ENCODE measurements around the gene ATE1.

Gene ATE1

DNA sequence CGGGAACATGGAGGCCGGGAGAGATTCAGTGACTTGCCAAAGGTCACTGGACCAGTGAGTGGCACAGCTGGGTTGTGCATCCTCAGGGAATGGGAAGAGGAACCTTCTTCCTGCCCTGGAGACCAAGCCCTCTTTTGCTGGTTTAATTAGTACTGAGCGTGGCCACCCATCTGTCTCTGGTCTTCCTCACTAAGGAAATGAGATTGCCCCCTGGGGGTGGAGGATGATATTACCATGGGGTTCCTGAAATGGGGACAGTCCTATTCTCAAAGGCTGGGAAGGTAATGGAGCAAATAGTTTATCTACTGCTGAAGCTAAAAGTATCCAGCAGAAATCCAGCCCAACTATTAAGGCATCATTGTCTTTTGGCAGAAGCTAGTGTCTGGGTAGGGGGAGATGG, 231.0 kb downstream of the ATE1 start:
- no peaks in the 10 kb centered on the region for H3K36me3 ChIP-seq (ENCODE audit: control insufficient read depth, insufficient read depth, low read length)
- DNase-seq: no peak

DNA sequence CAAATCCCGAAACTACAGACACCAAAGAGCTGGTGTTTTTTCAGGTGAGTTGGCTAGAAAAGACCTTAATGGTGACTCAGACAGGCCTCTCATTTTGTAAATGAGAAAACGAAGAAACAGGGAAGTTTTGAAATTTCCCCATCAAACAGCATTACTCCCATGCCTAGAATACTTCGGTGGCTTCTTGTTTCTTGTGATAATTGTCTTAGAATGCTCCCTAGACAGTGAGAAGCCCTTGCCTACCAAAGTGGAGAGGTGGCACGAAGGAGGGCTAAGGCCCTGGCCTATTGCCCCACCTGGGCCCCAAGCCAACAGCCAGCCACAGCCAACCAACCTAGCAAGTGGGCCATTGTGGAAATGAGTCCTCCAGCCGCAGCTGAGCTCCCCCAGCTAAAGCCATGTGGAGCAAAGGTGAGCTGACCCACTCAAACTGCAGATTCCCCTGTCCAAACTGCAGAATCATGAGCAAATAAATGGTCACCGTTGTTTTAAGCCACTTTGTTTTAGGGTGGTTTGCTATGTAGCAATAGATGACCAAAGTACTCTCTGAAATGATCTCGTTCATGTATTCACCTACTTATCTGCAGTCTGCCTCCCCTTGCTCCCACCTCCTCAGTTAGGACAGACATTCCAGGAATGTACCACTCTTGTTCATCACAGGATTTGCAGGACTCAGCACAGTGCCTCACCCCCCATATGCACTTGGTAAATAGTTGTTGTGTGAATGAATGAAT, 231.9 kb downstream of the ATE1 start:
- DNase-seq: no peak
- Histone ChIP-seq H3K4me3 (ENCODE audit: insufficient read depth, low read depth, low read length, poor library complexity, severe bottlenecking) (no peak overlapping the region), H3K9me3 (ENCODE audit: control insufficient read depth, low read length) (no peaks in the 10 kb centered on the region), H3K27me3 (replicated peaks; ENCODE audit: control insufficient read depth, insufficient read depth, low read length, poor library complexity, severe bottlenecking) (no peaks in the 10 kb centered on the region), H3K27ac (ENCODE audit: insufficient read depth, low read length, poor library complexity, severe bottlenecking) (no peak overlapping the region), H3K36me3 (ENCODE audit: control insufficient read depth, insufficient read depth, low read length) (no peaks in the 10 kb centered on the region), H3K4me1 (ENCODE audit: control insufficient read depth, insufficient read depth, low read length, poor library complexity, severe bottlenecking) (no peaks in the 10 kb centered on the region)

More for the DNA sequence above, 231.0 kb downstream of the ATE1 start:
- Histone ChIP-seq H3K4me1 (ENCODE audit: control insufficient read depth, insufficient read depth, low read length, poor library complexity, severe bottlenecking) (no peaks in the 10 kb centered on the region), H3K27me3 (replicated peaks; ENCODE audit: control insufficient read depth, insufficient read depth, low read length, poor library complexity, severe bottlenecking) (no peaks in the 10 kb centered on the region), H3K27ac (ENCODE audit: insufficient read depth, low read length, poor library complexity, severe bottlenecking) (no peak overlapping the region), H3K4me3 (ENCODE audit: insufficient read depth, low read depth, low read length, poor library complexity, severe bottlenecking) (no peak overlapping the region), H3K9me3 (ENCODE audit: control insufficient read depth, low read length) (no peaks in the 10 kb centered on the region)

DNA sequence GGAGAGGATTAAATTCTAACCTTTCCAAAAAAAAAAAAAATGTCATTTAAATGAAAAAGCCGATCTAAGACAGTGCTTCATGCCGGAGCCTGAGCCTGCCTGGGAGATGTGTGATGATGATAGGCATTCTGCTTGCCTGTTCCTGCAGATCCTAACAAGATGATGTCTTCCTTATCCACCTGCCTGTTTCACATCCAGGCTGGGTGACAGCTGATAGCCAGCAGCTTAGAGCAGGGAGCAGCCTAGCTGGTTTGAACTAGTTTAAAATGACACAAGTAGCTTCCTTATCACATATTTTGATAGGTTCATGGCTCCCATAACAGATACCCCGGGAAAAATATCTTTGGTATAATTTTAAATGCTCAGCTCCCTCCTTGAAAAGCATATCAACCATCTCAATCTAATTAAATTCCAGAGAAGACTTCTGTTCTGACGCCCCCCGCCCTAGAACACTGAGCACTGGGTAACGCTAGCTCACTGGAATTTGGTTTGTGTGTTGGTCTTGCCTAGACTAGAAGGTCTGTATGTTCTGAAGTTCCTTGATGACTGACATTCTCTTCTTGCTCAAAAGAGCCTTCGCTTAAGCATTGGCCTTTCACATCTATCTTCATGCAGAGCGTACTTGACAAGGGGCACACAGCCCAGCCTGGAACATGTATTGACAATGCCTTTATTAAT, 232.7 kb downstream of the ATE1 start:
- no peak for DNase-seq
- H3K4me3 ChIP-seq (ENCODE audit: insufficient read depth, low read depth, low read length, poor library complexity, severe bottlenecking): no peak overlapping the region
- H3K4me1 ChIP-seq (ENCODE audit: control insufficient read depth, insufficient read depth, low read length, poor library complexity, severe bottlenecking): no peaks in the 10 kb centered on the region
- H3K36me3 ChIP-seq (ENCODE audit: control insufficient read depth, insufficient read depth, low read length): no peaks in the 10 kb centered on the region
- no peak overlapping the region for H3K27ac ChIP-seq (ENCODE audit: insufficient read depth, low read length, poor library complexity, severe bottlenecking)
- H3K27me3 ChIP-seq (replicated peaks; ENCODE audit: control insufficient read depth, insufficient read depth, low read length, poor library complexity, severe bottlenecking): no peaks in the 10 kb centered on the region
- no peaks in the 10 kb centered on the region for H3K9me3 ChIP-seq (ENCODE audit: control insufficient read depth, low read length)

DNA sequence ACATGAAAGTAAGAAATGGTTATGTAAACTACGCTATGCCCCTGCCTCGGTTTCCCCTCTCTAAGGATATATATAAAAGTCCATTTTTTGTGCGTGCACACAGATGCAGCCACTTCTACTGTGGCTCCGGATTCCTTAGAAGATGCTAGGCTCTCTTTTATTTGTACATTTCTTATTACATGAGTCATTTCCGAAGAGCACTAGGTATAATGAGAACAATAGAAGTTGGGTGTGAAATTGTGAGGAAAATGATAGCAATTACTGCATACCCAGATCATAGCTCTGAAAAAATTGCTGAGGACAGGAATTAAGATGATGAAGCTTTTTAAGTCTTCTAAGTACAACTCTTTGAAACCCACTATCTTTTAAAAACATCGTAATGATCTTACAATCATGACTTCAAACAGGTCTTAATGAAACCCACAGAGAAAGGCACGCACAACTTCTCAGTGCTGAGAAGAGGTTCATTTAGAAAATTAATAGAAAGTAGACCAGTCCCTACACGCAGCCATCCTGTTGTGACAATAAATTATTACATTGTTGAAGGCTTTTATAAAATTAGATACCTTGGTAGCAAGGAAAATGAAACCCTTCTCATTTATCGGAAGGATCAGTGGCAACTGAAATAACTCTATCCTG, 233.4 kb downstream of the ATE1 start:
- H3K27ac ChIP-seq (ENCODE audit: insufficient read depth, low read length, poor library complexity, severe bottlenecking): no peak overlapping the region
- H3K27me3 ChIP-seq (replicated peaks; ENCODE audit: control insufficient read depth, insufficient read depth, low read length, poor library complexity, severe bottlenecking): no peaks in the 10 kb centered on the region
- H3K4me1 ChIP-seq (ENCODE audit: control insufficient read depth, insufficient read depth, low read length, poor library complexity, severe bottlenecking): no peaks in the 10 kb centered on the region
- H3K36me3 ChIP-seq (ENCODE audit: control insufficient read depth, insufficient read depth, low read length): no peaks in the 10 kb centered on the region
- H3K4me3 ChIP-seq (ENCODE audit: insufficient read depth, low read depth, low read length, poor library complexity, severe bottlenecking): no peak overlapping the region
- no peak for DNase-seq
- no peaks in the 10 kb centered on the region for H3K9me3 ChIP-seq (ENCODE audit: control insufficient read depth, low read length)

DNA sequence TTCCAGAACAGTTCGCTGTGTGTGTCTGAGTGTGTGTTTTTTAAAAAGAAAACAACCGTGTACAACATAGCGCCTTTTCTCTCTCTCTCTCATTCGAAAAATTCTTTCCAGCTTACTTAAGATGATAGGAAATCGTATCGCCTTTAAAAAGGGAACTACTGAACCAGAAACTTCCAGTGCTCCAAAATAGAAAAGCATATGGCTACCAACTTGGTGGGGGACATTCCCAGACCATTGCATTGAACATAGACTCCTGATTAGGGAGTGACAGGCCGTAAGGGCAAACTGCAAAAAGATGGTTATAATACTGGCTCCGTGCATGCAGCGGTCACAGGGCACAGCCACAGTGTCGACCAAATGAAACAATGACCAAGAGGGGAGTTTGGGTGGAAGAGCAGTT, 235.2 kb downstream of the ATE1 start:
- H3K27me3 ChIP-seq (replicated peaks; ENCODE audit: control insufficient read depth, insufficient read depth, low read length, poor library complexity, severe bottlenecking): no peaks in the 10 kb centered on the region
- H3K4me1 ChIP-seq (ENCODE audit: control insufficient read depth, insufficient read depth, low read length, poor library complexity, severe bottlenecking): no peaks in the 10 kb centered on the region
- H3K9me3 ChIP-seq (ENCODE audit: control insufficient read depth, low read length): no peaks in the 10 kb centered on the region
- H3K4me3 ChIP-seq (ENCODE audit: insufficient read depth, low read depth, low read length, poor library complexity, severe bottlenecking): no peak overlapping the region
- H3K36me3 ChIP-seq (ENCODE audit: control insufficient read depth, insufficient read depth, low read length): no peaks in the 10 kb centered on the region
- DNase-seq: no peak
- H3K27ac ChIP-seq (ENCODE audit: insufficient read depth, low read length, poor library complexity, severe bottlenecking): no peak overlapping the region

DNA sequence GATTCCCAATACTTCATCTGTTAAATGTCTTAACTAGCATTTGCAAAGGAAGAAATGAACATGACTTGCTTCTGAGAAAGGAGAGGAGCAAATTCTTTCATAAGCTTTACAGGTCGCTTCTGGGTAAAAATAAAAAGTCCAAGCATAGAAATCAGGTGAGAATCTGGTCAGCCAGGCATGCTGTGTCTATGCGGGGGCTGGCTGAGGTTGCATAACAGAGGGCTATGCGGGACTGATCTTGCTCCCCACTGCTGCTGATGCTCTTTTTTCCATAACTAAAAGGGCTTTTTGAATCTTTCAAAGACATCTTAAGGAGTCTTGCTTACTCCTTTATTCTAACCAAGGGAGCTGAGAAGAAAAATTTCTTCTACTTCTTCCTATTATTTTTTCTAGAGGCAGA, 236.9 kb downstream of the ATE1 start:
- H3K9me3 ChIP-seq (ENCODE audit: control insufficient read depth, low read length): no peaks in the 10 kb centered on the region
- H3K36me3 ChIP-seq (ENCODE audit: control insufficient read depth, insufficient read depth, low read length): no peaks in the 10 kb centered on the region
- H3K27me3 ChIP-seq (replicated peaks; ENCODE audit: control insufficient read depth, insufficient read depth, low read length, poor library complexity, severe bottlenecking): no peaks in the 10 kb centered on the region
- H3K4me1 ChIP-seq (ENCODE audit: control insufficient read depth, insufficient read depth, low read length, poor library complexity, severe bottlenecking): no peaks in the 10 kb centered on the region
- H3K27ac ChIP-seq (ENCODE audit: insufficient read depth, low read length, poor library complexity, severe bottlenecking): no peak overlapping the region
- no peak overlapping the region for H3K4me3 ChIP-seq (ENCODE audit: insufficient read depth, low read depth, low read length, poor library complexity, severe bottlenecking)
- DNase-seq: no peak
